ENCODE results near the gene EHD3.

EHD3 gene

GRCh38 chr2:31233741-31234682 is at the start of gene EHD3:
Gene EHD3 (plus strand): TSS chr2:31234152. CDS start chr2:31234622, 470 bp downstream.
- peak; percentile 91 to 98 (median 98) for DNase-seq

- no peak for DNase-seq
Observed at GRCh38 chr2:31187166-31187565, 46.8 kb upstream of the EHD3 start.

GRCh38 chr2:31188131-31188530 is 45.8 kb upstream of the EHD3 start:
- no peak for DNase-seq

GRCh38 chr2:31189141-31189540 is 44.8 kb upstream of the EHD3 start:
- no peak for DNase-seq

GRCh38 chr2:31190188-31190587 is 43.8 kb upstream of the EHD3 start:
- DNase-seq: no peak

- no peak for DNase-seq
Observed at GRCh38 chr2:31191931-31192330, 42.0 kb upstream of the EHD3 start.

GRCh38 chr2:31192396-31192795 is 41.6 kb upstream of the EHD3 start:
- no peak for DNase-seq

- DNase-seq: no peak
Observed at GRCh38 chr2:31192851-31193392, 41.0 kb upstream of the EHD3 start.

- DNase-seq: no peak
Observed at GRCh38 chr2:31193806-31194205, 40.1 kb upstream of the EHD3 start.

- DNase-seq: no peak
Observed at GRCh38 chr2:31196622-31197021, 37.3 kb upstream of the EHD3 start.

- DNase-seq: no peak
Observed at GRCh38 chr2:31197166-31197565, 36.8 kb upstream of the EHD3 start.

GRCh38 chr2:31197669-31198068 is 36.3 kb upstream of the EHD3 start:
- DNase-seq: no peak

- DNase-seq: no peak
Observed at GRCh38 chr2:31199206-31199605, 34.7 kb upstream of the EHD3 start.

GRCh38 chr2:31200972-31201371 is 33.0 kb upstream of the EHD3 start:
- DNase-seq: no peak

- no peak for DNase-seq
Observed at GRCh38 chr2:31202041-31202440, 31.9 kb upstream of the EHD3 start.

- no peak for DNase-seq
Observed at GRCh38 chr2:31202833-31203232, 31.1 kb upstream of the EHD3 start.

GRCh38 chr2:31203916-31204315 is 30.0 kb upstream of the EHD3 start:
- DNase-seq: no peak

GRCh38 chr2:31204783-31205182 is 29.2 kb upstream of the EHD3 start:
- DNase-seq: no peak

GRCh38 chr2:31205186-31205585 is 28.8 kb upstream of the EHD3 start:
- DNase-seq: peak in 2 of 3 experiments; percentile 9 to 17

GRCh38 chr2:31205613-31206012 is 28.3 kb upstream of the EHD3 start:
- no peak for DNase-seq

GRCh38 chr2:31207790-31208189 is 26.2 kb upstream of the EHD3 start:
- no peak for DNase-seq

GRCh38 chr2:31208240-31208639 is 25.7 kb upstream of the EHD3 start:
- no peak for DNase-seq

GRCh38 chr2:31212659-31213600 is 21.0 kb upstream of the EHD3 start:
- DNase-seq: no peak

All from NCI-H1417 (cell line).